NOMO-1 treated with DMSO at 0.1 percent for 48 hours (cell line): ENCODE results near the gene TNFAIP8L3.

Source experiments
- DNase-seq: peaks from one replicate; lab custom pipeline; 2025; ENCODE audit not compliant: unreplicated experiment; lab: John Stamatoyannopoulos, UW

The TNFAIP8L3 gene

GRCh38 chr15:51007131-51007666 is 87.5 kb downstream of the TNFAIP8L3 start:
- no peak for DNase-seq
